Measurements from ENCODE around the gene SYNJ2. TPM values are rescaled to one million over a fixed set of nuclear protein-coding genes. Genes with fewer than 3 reads are reported as not detected.
A peak's percentile ranks its signal among the peaks of the same experiment; 100 is the strongest.

SYNJ2 gene, protein sequence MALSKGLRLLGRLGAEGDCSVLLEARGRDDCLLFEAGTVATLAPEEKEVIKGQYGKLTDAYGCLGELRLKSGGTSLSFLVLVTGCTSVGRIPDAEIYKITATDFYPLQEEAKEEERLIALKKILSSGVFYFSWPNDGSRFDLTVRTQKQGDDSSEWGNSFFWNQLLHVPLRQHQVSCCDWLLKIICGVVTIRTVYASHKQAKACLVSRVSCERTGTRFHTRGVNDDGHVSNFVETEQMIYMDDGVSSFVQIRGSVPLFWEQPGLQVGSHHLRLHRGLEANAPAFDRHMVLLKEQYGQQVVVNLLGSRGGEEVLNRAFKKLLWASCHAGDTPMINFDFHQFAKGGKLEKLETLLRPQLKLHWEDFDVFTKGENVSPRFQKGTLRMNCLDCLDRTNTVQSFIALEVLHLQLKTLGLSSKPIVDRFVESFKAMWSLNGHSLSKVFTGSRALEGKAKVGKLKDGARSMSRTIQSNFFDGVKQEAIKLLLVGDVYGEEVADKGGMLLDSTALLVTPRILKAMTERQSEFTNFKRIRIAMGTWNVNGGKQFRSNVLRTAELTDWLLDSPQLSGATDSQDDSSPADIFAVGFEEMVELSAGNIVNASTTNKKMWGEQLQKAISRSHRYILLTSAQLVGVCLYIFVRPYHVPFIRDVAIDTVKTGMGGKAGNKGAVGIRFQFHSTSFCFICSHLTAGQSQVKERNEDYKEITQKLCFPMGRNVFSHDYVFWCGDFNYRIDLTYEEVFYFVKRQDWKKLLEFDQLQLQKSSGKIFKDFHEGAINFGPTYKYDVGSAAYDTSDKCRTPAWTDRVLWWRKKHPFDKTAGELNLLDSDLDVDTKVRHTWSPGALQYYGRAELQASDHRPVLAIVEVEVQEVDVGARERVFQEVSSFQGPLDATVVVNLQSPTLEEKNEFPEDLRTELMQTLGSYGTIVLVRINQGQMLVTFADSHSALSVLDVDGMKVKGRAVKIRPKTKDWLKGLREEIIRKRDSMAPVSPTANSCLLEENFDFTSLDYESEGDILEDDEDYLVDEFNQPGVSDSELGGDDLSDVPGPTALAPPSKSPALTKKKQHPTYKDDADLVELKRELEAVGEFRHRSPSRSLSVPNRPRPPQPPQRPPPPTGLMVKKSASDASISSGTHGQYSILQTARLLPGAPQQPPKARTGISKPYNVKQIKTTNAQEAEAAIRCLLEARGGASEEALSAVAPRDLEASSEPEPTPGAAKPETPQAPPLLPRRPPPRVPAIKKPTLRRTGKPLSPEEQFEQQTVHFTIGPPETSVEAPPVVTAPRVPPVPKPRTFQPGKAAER (N-terminal part only)
- total RNA-seq (10 to 100 TPM in 4 of 7 donors, 1 to 10 TPM in 3; 4.5 to 18.7 (median 10.0) TPM), polyA plus RNA-seq (1 to 10 TPM; 3.6 to 7.5 TPM)
- long read RNA-seq, donor 1, partial matches to known transcripts: 4 of 11 reads
- long read RNA-seq, donor 1, other reads (novel, unspliced or antisense): 7 of 11 reads
- long read RNA-seq, donor 2, partial matches to known transcripts: 0 of 1 reads
- long read RNA-seq, donor 2, other reads (novel, unspliced or antisense): 0 of 1 reads
- long read RNA-seq, donor 3, full-length matches to known transcripts: 3 of 16 reads
- long read RNA-seq, donor 3, partial matches to known transcripts: 11 of 16 reads
- long read RNA-seq, donor 3, other reads (novel, unspliced or antisense): 2 of 16 reads

DNA sequence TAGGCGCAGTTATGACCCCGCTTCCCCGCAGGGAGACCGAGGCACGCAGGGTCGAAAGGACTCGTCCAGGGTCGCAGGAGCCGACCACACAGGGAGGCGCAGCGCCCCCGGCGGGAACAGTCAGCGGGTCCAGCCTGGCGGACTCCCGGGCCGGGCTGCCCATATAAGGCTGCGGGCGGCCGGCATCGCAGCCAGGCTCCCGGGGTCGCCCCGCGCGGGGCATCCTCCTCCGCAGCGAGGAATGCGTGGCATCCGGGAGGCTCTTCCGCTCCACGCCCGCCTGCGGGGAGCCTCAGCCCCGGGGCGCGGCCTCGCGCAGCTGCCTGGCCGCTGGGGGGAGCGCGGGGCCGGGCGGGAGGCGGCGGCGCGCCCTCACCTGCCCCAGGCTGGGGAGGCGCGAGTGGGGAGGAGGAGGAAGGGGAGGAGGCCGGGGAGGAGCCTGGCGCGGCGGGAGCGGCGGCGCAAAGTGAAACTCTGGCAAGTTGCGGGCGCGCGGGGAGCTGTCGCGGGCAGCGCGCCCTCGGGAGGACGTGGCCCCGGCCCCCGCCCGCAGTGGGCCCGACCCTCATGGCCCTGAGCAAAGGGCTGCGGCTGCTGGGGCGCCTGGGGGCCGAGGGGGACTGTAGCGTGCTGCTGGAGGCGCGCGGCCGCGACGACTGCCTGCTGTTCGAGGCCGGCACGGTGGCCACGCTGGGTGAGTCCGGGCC lies at the start of gene SYNJ2:
TSS of gene SYNJ2 (plus strand) at position 469 of the 707 bp plus-strand sequence. CDS start at position 568, 99 bp downstream.
- intact Hi-C loops (cut with DNase I): loop anchor here in 3 of 4 donors (5.0 to 10.0 kb wide), 3 partner anchors 83 to 93 kb away; no protein-coding TSS in a partner anchor
- Histone ChIP-seq H3K27me3 (no peaks in the 10 kb centered on the region), H3K9me3 (no peaks in the 10 kb centered on the region), H3K4me1 (ENCODE audit: insufficient read depth) (no peaks in the 10 kb centered on the region), H3K27ac (peak within 1 kb of the TSS; percentile 27 to 35), H3K4me3 (peak within 1 kb of the TSS; percentile 62), H3K36me3 (no peaks in the 10 kb centered on the region)
- TF ChIP-seq POLR2A (IDR thresholded peaks at IDR 0.05): peak; percentile 30
- no peak for TF ChIP-seq EP300 (IDR thresholded peaks at IDR 0.05)
- TF ChIP-seq, protein P1, sequence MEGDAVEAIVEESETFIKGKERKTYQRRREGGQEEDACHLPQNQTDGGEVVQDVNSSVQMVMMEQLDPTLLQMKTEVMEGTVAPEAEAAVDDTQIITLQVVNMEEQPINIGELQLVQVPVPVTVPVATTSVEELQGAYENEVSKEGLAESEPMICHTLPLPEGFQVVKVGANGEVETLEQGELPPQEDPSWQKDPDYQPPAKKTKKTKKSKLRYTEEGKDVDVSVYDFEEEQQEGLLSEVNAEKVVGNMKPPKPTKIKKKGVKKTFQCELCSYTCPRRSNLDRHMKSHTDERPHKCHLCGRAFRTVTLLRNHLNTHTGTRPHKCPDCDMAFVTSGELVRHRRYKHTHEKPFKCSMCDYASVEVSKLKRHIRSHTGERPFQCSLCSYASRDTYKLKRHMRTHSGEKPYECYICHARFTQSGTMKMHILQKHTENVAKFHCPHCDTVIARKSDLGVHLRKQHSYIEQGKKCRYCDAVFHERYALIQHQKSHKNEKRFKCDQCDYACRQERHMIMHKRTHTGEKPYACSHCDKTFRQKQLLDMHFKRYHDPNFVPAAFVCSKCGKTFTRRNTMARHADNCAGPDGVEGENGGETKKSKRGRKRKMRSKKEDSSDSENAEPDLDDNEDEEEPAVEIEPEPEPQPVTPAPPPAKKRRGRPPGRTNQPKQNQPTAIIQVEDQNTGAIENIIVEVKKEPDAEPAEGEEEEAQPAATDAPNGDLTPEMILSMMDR (IDR thresholded peaks at IDR 0.05): peak; percentile 23 to 68 (median 55)
- 0 to 1% (median 1%) methylated on average over 36 to 86 of the region's 86 CpGs for WGBS, 3 donors
- DNase-seq: peak; percentile 76 to 87 (median 77)

DNA sequence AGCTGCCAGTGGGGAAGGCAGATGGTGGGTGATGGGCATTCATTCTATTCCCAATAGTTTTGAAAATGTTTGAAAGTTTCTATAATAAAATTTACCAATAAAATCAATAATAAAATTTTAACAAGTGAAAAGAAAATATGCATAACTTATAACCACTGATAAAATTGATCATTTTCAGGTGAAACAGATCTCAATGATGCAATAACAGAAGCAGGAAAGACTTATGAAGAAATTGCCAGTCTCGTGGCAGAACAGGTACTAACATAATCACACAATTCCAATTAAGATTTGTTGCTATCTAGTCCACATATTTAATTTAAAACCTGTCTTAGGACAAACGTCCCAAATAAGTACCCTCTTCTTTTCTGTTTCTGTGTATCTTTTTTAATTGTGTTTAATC lies 45.9 kb upstream of the SYNJ2 start:
- TF ChIP-seq POLR2A (IDR thresholded peaks at IDR 0.05) (no peak), EP300 (IDR thresholded peaks at IDR 0.05) (no peak)
- TF ChIP-seq, protein P1 (IDR thresholded peaks at IDR 0.05): no peak
- intact Hi-C loops (cut with DNase I): no loop called here
- H3K27me3 ChIP-seq: no peaks in the 10 kb centered on the region
- no peaks in the 10 kb centered on the region for H3K36me3 ChIP-seq
- H3K27ac ChIP-seq: no peak overlapping the region
- no peak for DNase-seq
- no peak overlapping the region for H3K4me3 ChIP-seq
- WGBS, 3 donors: 68 to 75% (median 70%) methylated on average over 2 of the region's 2 CpGs
- no peaks in the 10 kb centered on the region for H3K4me1 ChIP-seq (ENCODE audit: insufficient read depth)
- H3K9me3 ChIP-seq: no peaks in the 10 kb centered on the region

DNA sequence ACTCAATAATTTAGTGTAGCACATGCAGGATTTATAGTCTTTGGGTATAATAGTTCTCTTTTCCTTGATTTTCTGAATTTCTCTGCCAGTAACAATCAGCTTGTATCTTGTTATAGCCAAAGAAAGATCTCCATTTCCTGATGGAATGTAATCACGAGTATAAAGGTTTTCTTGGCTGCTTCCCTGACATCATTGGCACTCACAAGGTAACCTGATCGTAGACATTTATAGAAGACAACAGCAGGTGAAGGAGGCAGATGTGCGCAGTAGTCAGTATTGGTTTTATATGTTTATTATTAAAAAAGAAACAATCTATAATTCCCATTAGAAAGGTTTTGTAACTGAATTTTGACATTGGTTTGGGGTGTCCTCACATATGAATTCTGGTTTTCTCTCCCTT lies 44.3 kb upstream of the SYNJ2 start:
- intact Hi-C loops (cut with DNase I): no loop called here
- WGBS, 3 donors: 86% methylated on average over 3 of the region's 3 CpGs
- no peaks in the 10 kb centered on the region for H3K36me3 ChIP-seq

More for the DNA sequence above, 44.3 kb upstream of the SYNJ2 start:
- H3K9me3 ChIP-seq: no peaks in the 10 kb centered on the region
- TF ChIP-seq EP300 (IDR thresholded peaks at IDR 0.05) (no peak), POLR2A (IDR thresholded peaks at IDR 0.05) (no peak)
- TF ChIP-seq, protein P1 (IDR thresholded peaks at IDR 0.05): no peak
- no peak overlapping the region for H3K4me3 ChIP-seq
- H3K27ac ChIP-seq: no peak overlapping the region
- DNase-seq: no peak
- no peaks in the 10 kb centered on the region for H3K27me3 ChIP-seq
- no peaks in the 10 kb centered on the region for H3K4me1 ChIP-seq (ENCODE audit: insufficient read depth)
